Astrocyte of the spinal cord (primary cell): Measurements from ENCODE around the gene IRS1.
A peak's percentile ranks its signal among the peaks of the same experiment; 100 is the strongest.

Experiments used
- DNase-seq: peaks from one replicate; pipeline ENCODE4 v3.0.0; 2011; ENCODE audit warnings: low read depth, low spot score
- H3K4me3 ChIP-seq: 2 replicates; pipeline ENCODE4 v1.5.1; 2011; ENCODE audit warnings: low read depth, mild to moderate bottlenecking, low read length, moderate library complexity
- CTCF ChIP-seq: IDR thresholded peaks from 2 replicates; pipeline ENCODE4 v1.5.1; 2012; ENCODE audit warnings: low read depth, mild to moderate bottlenecking, low read length, inconsistent platforms
- in situ Hi-C: cut with HindIII; loops from 2 replicates; pipeline ENCODE4 v1.10.0; 2017; ENCODE audit warnings: low sequenced_read_pairs

IRS1 gene

GRCh38 chr2:226839161-226839560 lies 39.5 kb upstream of the IRS1 start:
- no peak for DNase-seq
- in situ Hi-C loops, result no loop called here
- no peak for TF ChIP-seq CTCF
- H3K4me3 ChIP-seq, result no peak overlapping the region

GRCh38 chr2:226838722-226839121 lies 39.1 kb upstream of the IRS1 start:
- H3K4me3 ChIP-seq, result no peak overlapping the region
- no peak for TF ChIP-seq CTCF
- in situ Hi-C loops, result no loop called here
- no peak for DNase-seq

GRCh38 chr2:226837787-226838603 lies 38.4 kb upstream of the IRS1 start:
- in situ Hi-C loops, result no loop called here
- no peak for TF ChIP-seq CTCF
- H3K4me3 ChIP-seq, result no peak overlapping the region
- no peak for DNase-seq

GRCh38 chr2:226837334-226837733 lies 37.7 kb upstream of the IRS1 start:
- no peak for TF ChIP-seq CTCF
- DNase-seq, result no peak
- no peak overlapping the region for H3K4me3 ChIP-seq
- in situ Hi-C loops, result no loop called here

GRCh38 chr2:226836548-226836885 lies 36.9 kb upstream of the IRS1 start:
- DNase-seq, result no peak
- in situ Hi-C loops, result no loop called here
- H3K4me3 ChIP-seq, result peak overlapping the region; percentile 66
- no peak for TF ChIP-seq CTCF

- DNase-seq, result peak; percentile 98
- peak within 1 kb of the TSS; percentile 66 for H3K4me3 ChIP-seq
- in situ Hi-C loops, result no loop called here
- TF ChIP-seq CTCF, result no peak
Observed at GRCh38 chr2:226835796-226836547, 36.4 kb upstream of the IRS1 start, which contains the start of gene RHBDD1. Gene RHBDD1, plus strand, starts transcription at chr2:226836054. Its CDS starts 28,640 bp downstream, at chr2:226864694.
